Stomach (tissue), 9 donors: ENCODE data around the gene DDX27. TPM values are rescaled to one million over a fixed set of nuclear protein-coding genes. Genes with fewer than 3 reads are reported as not detected.
A peak's percentile ranks its signal among the peaks of the same experiment; 100 is the strongest.

ENCODE experiments used
- DNase-seq, 2 donors: peaks; one replicate each; pipeline versions ENCODE4 v3.0.0 to v3.0.0-alpha.2; 2013 to 2019
- H3K27ac ChIP-seq, 5 donors: fragments of 200-600 bp in 4 of 5; sonication (generic) in 4 of 5; one replicate each; pipeline ENCODE4 v1.5.1; 2013 to 2019; ENCODE audit warnings: mild to moderate bottlenecking in 1 of 5, moderate library complexity in 1 of 5
- H3K27me3 ChIP-seq, 3 donors: fragments of 200-600 bp; sonication (generic); one replicate each; pipeline ENCODE4 v1.5.1; 2017 to 2019; ENCODE audit warnings: mixed run types in 1 of 3
- H3K36me3 ChIP-seq, 4 donors: fragments of 200-600 bp; sonication (generic); 1 replicate in 3 of 4; 2 replicates in 1 of 4; pipeline ENCODE4 v1.5.1; 2016 to 2019
- H3K4me1 ChIP-seq, 4 donors: fragments of 200-600 bp; sonication (generic); one replicate each; pipeline ENCODE4 v1.5.1; 2016 to 2019
- H3K4me3 ChIP-seq, 4 donors: fragments of 200-600 bp; sonication (generic) in 3 of 4; one replicate each; pipeline ENCODE4 v1.5.1; 2016 to 2019; ENCODE audit warnings: mild to moderate bottlenecking in 1 of 4
- H3K9me3 ChIP-seq, 4 donors: fragments of 200-600 bp; sonication (generic); one replicate each; pipeline ENCODE4 v1.5.1; 2016 to 2019
- EP300 ChIP-seq: sonication (generic); formaldehyde crosslinking; IDR thresholded peaks from one replicate; pipeline ENCODE4 v1.6.1; 2017; ENCODE audit warnings: antibody characterized with exemption
- POLR2A ChIP-seq, 4 donors: fragments of 450-650 bp; IDR thresholded peaks; one replicate each; pipeline ENCODE4 v1.6.1; 2016; ENCODE audit warnings: antibody characterized with exemption in 4 of 4, control low read depth in 2 of 4, mild to moderate bottlenecking in 1 of 4, moderate library complexity in 1 of 4
- POLR2AphosphoS5 ChIP-seq, 3 donors: sonication (generic); formaldehyde crosslinking; IDR thresholded peaks; one replicate each; pipeline ENCODE4 v1.6.1; 2016; ENCODE audit warnings: antibody characterized with exemption in 3 of 3
- WGBS, 5 donors: extraction: QIAGEN DNeasy Blood & Tissue Kit in 3 of 5; methylation state at CpG; one replicate each; pipeline versions ENCODE4 v1.1.5 to v1.1.7; 2013 to 2018; 5-methylcytosine and 5-hydroxymethylcytosine counted together
- intact Hi-C: fragments of 100-400 bp; cut with DNase I; formaldehyde crosslinking; loops from one replicate; pipeline ENCODE4 v1.15.1; 2023; ENCODE audit warnings: low total_unique reads
- polyA plus RNA-seq, 3 donors: library from polyadenylated mRNA; stranded (reverse); fragments of 200-250 nt; gene quantifications; one replicate each; pipeline ENCODE4 v1.2.3, GENCODE V29; 2013
- total RNA-seq, 5 donors: library from RNA; depleted of rRNA; stranded (reverse); fragments of >200 nt; gene quantifications; one replicate each; pipeline versions ENCODE4 v1.1.0 to v1.2.3, GENCODE V29; 2014 to 2016
- TF ChIP-seq, protein P1 (sequence below), 7 experiments: fragments of 450-650 bp in 4 of 7; fragments of 200-600 bp in 3 of 7; sonication (generic) in 3 of 7; IDR thresholded peaks; one replicate each; pipeline ENCODE4 v1.5.1; 2016 to 2019; ENCODE audit warnings: antibody characterized with exemption in 7 of 7, control low read depth in 2 of 7, mild to moderate bottlenecking in 1 of 7
- donor health status: healthy with polysubstance abuse.
- donor health status: Bipolar disorder and iron deficiency.
- donor health status: healthy.

DDX27 gene
- total and polyA plus RNA-seq, 8 donors = 11.7 to 38.2 (median 21.4) TPM

DNA sequence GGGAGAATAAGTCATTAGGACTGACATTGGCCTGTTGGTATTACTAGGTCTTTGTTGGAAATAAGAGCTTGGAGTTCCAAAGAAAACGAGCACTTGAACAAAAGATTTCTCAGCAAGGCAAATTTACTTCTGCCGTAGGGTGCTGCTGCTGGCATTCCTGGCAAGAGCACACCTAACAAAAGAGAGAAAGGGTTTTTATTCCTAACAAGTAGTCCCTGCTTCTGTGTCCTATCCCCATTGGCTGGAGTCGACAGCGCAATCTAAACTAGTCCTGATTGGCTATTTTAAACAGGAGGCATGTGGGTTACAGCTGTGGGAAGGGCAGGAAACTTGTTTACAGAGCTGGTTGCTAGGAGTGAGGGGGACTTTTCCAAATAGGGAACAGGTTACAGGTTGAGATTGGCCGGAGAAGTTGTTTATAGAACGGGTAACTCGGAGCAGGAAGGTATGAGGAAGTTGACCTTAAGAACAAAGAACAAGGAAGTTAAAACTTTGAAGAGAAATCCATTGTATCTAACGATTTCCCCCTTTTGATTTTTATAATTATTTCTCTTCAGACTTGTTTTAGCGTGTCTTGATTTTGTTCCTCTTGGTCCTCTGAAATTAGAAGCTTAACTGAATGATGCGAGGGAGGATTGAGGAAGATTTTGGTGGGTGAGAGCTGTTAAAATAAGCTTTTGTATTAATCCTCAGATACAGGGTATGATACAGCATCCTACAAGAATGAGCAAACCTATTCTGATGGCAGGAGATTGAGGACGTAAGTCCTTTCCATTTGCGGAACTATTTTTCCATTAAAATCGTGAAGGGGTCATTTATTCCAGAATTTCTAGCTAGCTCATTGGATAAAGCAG is 62.1 kb downstream of the DDX27 start:
- H3K9me3 ChIP-seq = peaks cover 14 to 62% (median 37%) of the 10 kb centered on the region in 4 donors
- WGBS, 5 donors = 53 to 63% (median 55%) methylated on average over 13 of the region's 13 CpGs
- intact Hi-C loops = no loop called here
- DNase-seq = peak in 1 of 2 donors; percentile 71
- peak overlapping the region; percentile 19 to 99 (median 67) for H3K27ac ChIP-seq
- TF ChIP-seq EP300 = no peak
- peak in 2 of 3 donors; percentile 8 to 27 for TF ChIP-seq POLR2AphosphoS5 (IDR thresholded peaks at IDR 0.05)
- peak overlapping the region in 3 of 4 donors; percentile 87 to 92 (median 90) for H3K4me3 ChIP-seq
- peaks cover 70 to 72% (median 71%) of the 10 kb centered on the region in 4 donors for H3K36me3 ChIP-seq
- no peaks in the 10 kb centered on the region for H3K27me3 ChIP-seq
- peaks cover 42 to 68% (median 54%) of the 10 kb centered on the region in 4 donors for H3K4me1 ChIP-seq

DNA sequence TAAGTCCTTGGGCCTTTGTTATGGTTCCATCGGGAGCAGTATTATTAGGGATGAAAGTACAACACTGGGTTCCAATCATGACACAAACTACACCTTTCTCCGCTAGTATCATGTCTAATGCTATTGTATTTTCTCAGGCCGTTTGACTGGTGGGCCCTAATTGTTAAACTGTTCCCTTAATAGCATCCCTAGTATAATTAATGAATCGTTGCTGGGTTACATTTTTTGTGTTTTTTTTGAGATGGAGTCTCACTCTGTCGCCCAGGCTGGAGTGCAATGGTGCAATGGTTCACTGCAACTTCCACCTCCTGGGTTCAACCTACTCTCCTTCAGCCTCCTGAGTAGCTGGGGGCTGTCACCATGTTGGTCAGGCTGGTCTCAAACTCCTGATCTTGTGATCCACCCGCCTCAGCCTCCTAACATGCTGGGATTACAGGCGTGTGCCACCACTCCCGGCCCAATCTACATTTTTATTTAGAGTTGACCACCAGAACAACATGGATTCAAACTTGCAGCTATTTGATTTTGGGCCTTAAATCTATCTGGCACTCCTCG is 62.8 kb downstream of the DDX27 start:
- Histone ChIP-seq H3K27ac (peak overlapping the region in 3 of 5 donors; percentile 67 to 99 (median 99)), H3K4me3 (peak overlapping the region in 2 of 4 donors; percentile 87 to 92), H3K27me3 (no peaks in the 10 kb centered on the region), H3K4me1 (peaks cover 38 to 64% (median 48%) of the 10 kb centered on the region in 4 donors), H3K36me3 (peaks cover 77 to 79% (median 78%) of the 10 kb centered on the region in 4 donors), H3K9me3 (peaks cover 21 to 69% (median 44%) of the 10 kb centered on the region in 4 donors)
- TF ChIP-seq EP300 (no peak), POLR2A (IDR thresholded peaks at IDR 0.05) (no peak), POLR2AphosphoS5 (IDR thresholded peaks at IDR 0.05) (no peak)
- TF ChIP-seq, protein P1, sequence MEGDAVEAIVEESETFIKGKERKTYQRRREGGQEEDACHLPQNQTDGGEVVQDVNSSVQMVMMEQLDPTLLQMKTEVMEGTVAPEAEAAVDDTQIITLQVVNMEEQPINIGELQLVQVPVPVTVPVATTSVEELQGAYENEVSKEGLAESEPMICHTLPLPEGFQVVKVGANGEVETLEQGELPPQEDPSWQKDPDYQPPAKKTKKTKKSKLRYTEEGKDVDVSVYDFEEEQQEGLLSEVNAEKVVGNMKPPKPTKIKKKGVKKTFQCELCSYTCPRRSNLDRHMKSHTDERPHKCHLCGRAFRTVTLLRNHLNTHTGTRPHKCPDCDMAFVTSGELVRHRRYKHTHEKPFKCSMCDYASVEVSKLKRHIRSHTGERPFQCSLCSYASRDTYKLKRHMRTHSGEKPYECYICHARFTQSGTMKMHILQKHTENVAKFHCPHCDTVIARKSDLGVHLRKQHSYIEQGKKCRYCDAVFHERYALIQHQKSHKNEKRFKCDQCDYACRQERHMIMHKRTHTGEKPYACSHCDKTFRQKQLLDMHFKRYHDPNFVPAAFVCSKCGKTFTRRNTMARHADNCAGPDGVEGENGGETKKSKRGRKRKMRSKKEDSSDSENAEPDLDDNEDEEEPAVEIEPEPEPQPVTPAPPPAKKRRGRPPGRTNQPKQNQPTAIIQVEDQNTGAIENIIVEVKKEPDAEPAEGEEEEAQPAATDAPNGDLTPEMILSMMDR (IDR thresholded peaks at IDR 0.05) = no peak
- intact Hi-C loops = no loop called here
- DNase-seq = no peak
- WGBS, 5 donors = 71 to 85% (median 75%) methylated on average over 9 of the region's 9 CpGs

- intact Hi-C loops = no loop called here
- Histone ChIP-seq H3K4me3 (peak overlapping the region in 2 of 4 donors; percentile 87 to 92), H3K4me1 (peaks cover 39 to 69% (median 47%) of the 10 kb centered on the region in 4 donors), H3K27ac (peak overlapping the region in 1 of 5 donors; percentile 99), H3K36me3 (peaks cover 83 to 86% (median 85%) of the 10 kb centered on the region in 4 donors), H3K9me3 (peaks cover 25 to 76% (median 48%) of the 10 kb centered on the region in 4 donors), H3K27me3 (no peaks in the 10 kb centered on the region)
- WGBS, 5 donors = 68 to 85% (median 77%) methylated on average over 20 of the region's 20 CpGs
- DNase-seq = no peak
- TF ChIP-seq POLR2AphosphoS5 (IDR thresholded peaks at IDR 0.05) (no peak), EP300 (no peak), POLR2A (IDR thresholded peaks at IDR 0.05) (no peak)
- TF ChIP-seq, protein P1 (IDR thresholded peaks at IDR 0.05) = no peak
Measured at GRCh38 chr20:49282584-49283171, 63.5 kb downstream of the DDX27 start.

- Histone ChIP-seq H3K27me3 (no peaks in the 10 kb centered on the region), H3K36me3 (peaks cover 88 to 91% (median 89%) of the 10 kb centered on the region in 4 donors), H3K27ac (no peak overlapping the region), H3K4me3 (peak overlapping the region in 2 of 4 donors; percentile 87 to 92), H3K9me3 (peaks cover 25 to 79% (median 49%) of the 10 kb centered on the region in 4 donors), H3K4me1 (peaks cover 40 to 75% (median 51%) of the 10 kb centered on the region in 4 donors)
- TF ChIP-seq EP300 (no peak), POLR2AphosphoS5 (IDR thresholded peaks at IDR 0.05) (no peak), POLR2A (IDR thresholded peaks at IDR 0.05) (no peak)
- TF ChIP-seq, protein P1 (IDR thresholded peaks at IDR 0.05) = no peak
- intact Hi-C loops = no loop called here
- DNase-seq = no peak
- 84 to 93% (median 89%) methylated on average over 9 of the region's 9 CpGs for WGBS, 5 donors
Measured at GRCh38 chr20:49283176-49283702, 64.0 kb downstream of the DDX27 start.
